GM12892 (cell line): ENCODE data around the gene SLC39A9.

Experiments used
- POLR2A ChIP-seq: IDR thresholded peaks from 2 replicates; pipeline ENCODE4 v1.6.1; 2011; ENCODE audit warnings: low read depth, low read length, control low read depth
- POLR2AphosphoS5 ChIP-seq: IDR thresholded peaks from 2 replicates; pipeline ENCODE4 v1.6.1; 2011; ENCODE audit warnings: low read depth, low read length, control low read depth
- TAF1 ChIP-seq: IDR thresholded peaks from 2 replicates; pipeline ENCODE4 v1.6.1; 2011; ENCODE audit warnings: low read depth, mild to moderate bottlenecking, control low read depth, low read length, borderline replicate concordance

- TF ChIP-seq POLR2AphosphoS5 (no peak), TAF1 (no peak), POLR2A (no peak)
Observed at GRCh38 chr14:69501423-69501838, 102.9 kb downstream of the SLC39A9 start.
